Erythroblast (primary cell): ENCODE data around the gene NCCRP1.

Source experiments
- GATA1 ChIP-seq: IDR thresholded peaks from 2 replicates; pipeline ENCODE4 v1.6.1; 2011; ENCODE audit warnings: low read depth, mild to moderate bottlenecking, control low read depth, low read length, moderate library complexity
- POLR2A ChIP-seq: IDR thresholded peaks from 2 replicates; pipeline ENCODE4 v1.6.1; 2011; ENCODE audit warnings: mild to moderate bottlenecking, low read length

GRCh38 chr19:39238209-39238608, 41.4 kb downstream of the NCCRP1 start:
- TF ChIP-seq POLR2A (no peak), GATA1 (no peak)
